ENCODE results near the gene ZNF296. TPM values are rescaled to one million over a fixed set of nuclear protein-coding genes. Genes with fewer than 3 reads are reported as not detected.

ZNF296 gene
- polyA plus RNA-seq, 5 donors, result 0.39 to 2.0 (median 0.93) TPM

- DNase-seq, result no peak
Observed at GRCh38 chr19:45025264-45025663, 51.0 kb downstream of the ZNF296 start.

GRCh38 chr19:45023048-45023447, 53.2 kb downstream of the ZNF296 start:
- no peak for DNase-seq

GRCh38 chr19:45021971-45022370, 54.3 kb downstream of the ZNF296 start:
- DNase-seq, result no peak

Other genes with a start within 250 kb of the ZNF296 start
- 10 to 100 TPM; 65.3 to 86.5 (median 74.5) TPM for gene NECTIN2, start 230.2 kb downstream of the ZNF296 start, polyA plus RNA-seq (ENCODE audit: insufficient read depth in 1 of 5, insufficient read length in 5 of 5, low replicate concordance in 1 of 5)
- gene TOMM40, start 185.2 kb downstream of the ZNF296 start, polyA plus RNA-seq (ENCODE audit: insufficient read depth in 1 of 5, insufficient read length in 5 of 5, low replicate concordance in 1 of 5), result 10 to 100 TPM; 29.9 to 51.4 (median 32.4) TPM
- gene APOE, start 170.7 kb downstream of the ZNF296 start, polyA plus RNA-seq (ENCODE audit: insufficient read depth in 1 of 5, insufficient read length in 5 of 5, low replicate concordance in 1 of 5), result 10 to 100 TPM; 19.3 to 55.8 (median 26.2) TPM
- 10 to 100 TPM in 4 of 5 donors, 1 to 10 TPM in 1; 7.0 to 16.3 (median 13.2) TPM for gene APOC1, start 161.9 kb downstream of the ZNF296 start, polyA plus RNA-seq (ENCODE audit: insufficient read depth in 1 of 5, insufficient read length in 5 of 5, low replicate concordance in 1 of 5)
- gene APOC4, start 134.2 kb downstream of the ZNF296 start, polyA plus RNA-seq (ENCODE audit: insufficient read depth in 1 of 5, insufficient read length in 5 of 5, low replicate concordance in 1 of 5), result under 1 TPM in 1 of 5 donors, not detected in 4; 0.30 TPM
- 1 to 10 TPM in 1 of 5 donors, under 1 TPM in 2, not detected in 2; 0.21 to 7.5 (median 0.25) TPM for gene APOC2, start 130.4 kb downstream of the ZNF296 start, polyA plus RNA-seq (ENCODE audit: insufficient read depth in 1 of 5, insufficient read length in 5 of 5, low replicate concordance in 1 of 5)
- gene CLPTM1, start 121.1 kb downstream of the ZNF296 start, polyA plus RNA-seq (ENCODE audit: insufficient read depth in 1 of 5, insufficient read length in 5 of 5, low replicate concordance in 1 of 5), result 10 to 100 TPM; 55.4 to 78.7 (median 67.1) TPM
- gene RELB, start 75.0 kb downstream of the ZNF296 start, polyA plus RNA-seq (ENCODE audit: insufficient read depth in 1 of 5, insufficient read length in 5 of 5, low replicate concordance in 1 of 5), result 1 to 10 TPM; 3.4 to 6.9 (median 4.7) TPM
- 10 to 100 TPM; 62.9 to 92.4 (median 82.9) TPM for gene CLASRP, start 37.4 kb downstream of the ZNF296 start, polyA plus RNA-seq (ENCODE audit: insufficient read depth in 1 of 5, insufficient read length in 5 of 5, low replicate concordance in 1 of 5)
- 10 to 100 TPM; 17.0 to 24.9 (median 21.5) TPM for gene GEMIN7, start 2.8 kb upstream of the ZNF296 start, polyA plus RNA-seq (ENCODE audit: insufficient read depth in 1 of 5, insufficient read length in 5 of 5, low replicate concordance in 1 of 5)
- 10 to 100 TPM; 15.1 to 31.4 (median 21.0) TPM for gene PPP1R37, start 16.7 kb upstream of the ZNF296 start, polyA plus RNA-seq (ENCODE audit: insufficient read depth in 1 of 5, insufficient read length in 5 of 5, low replicate concordance in 1 of 5)
- gene NKPD1, start 84.5 kb upstream of the ZNF296 start, polyA plus RNA-seq (ENCODE audit: insufficient read depth in 1 of 5, insufficient read length in 5 of 5, low replicate concordance in 1 of 5), result under 1 TPM; 0.10 to 0.19 (median 0.12) TPM
- 10 to 100 TPM; 18.7 to 37.7 (median 24.4) TPM for gene TRAPPC6A, start 101.8 kb upstream of the ZNF296 start, polyA plus RNA-seq (ENCODE audit: insufficient read depth in 1 of 5, insufficient read length in 5 of 5, low replicate concordance in 1 of 5)
- gene BLOC1S3, start 102.3 kb upstream of the ZNF296 start, polyA plus RNA-seq (ENCODE audit: insufficient read depth in 1 of 5, insufficient read length in 5 of 5, low replicate concordance in 1 of 5), result 10 to 100 TPM in 3 of 5 donors, 1 to 10 TPM in 2; 8.3 to 12.7 (median 11.5) TPM
- 1 to 10 TPM in 4 of 5 donors, under 1 TPM in 1; 0.84 to 2.8 (median 1.5) TPM for gene EXOC3L2, start 168.9 kb upstream of the ZNF296 start, polyA plus RNA-seq (ENCODE audit: insufficient read depth in 1 of 5, insufficient read length in 5 of 5, low replicate concordance in 1 of 5)
- 10 to 100 TPM; 24.9 to 40.4 (median 38.9) TPM for gene MARK4, start 174.8 kb upstream of the ZNF296 start, polyA plus RNA-seq (ENCODE audit: insufficient read depth in 1 of 5, insufficient read length in 5 of 5, low replicate concordance in 1 of 5)
- 100 to 1,000 TPM in 1 of 5 donors, 1 to 10 TPM in 2, under 1 TPM in 2; 0.23 to 137 (median 1.3) TPM for gene CKM, start 246.4 kb upstream of the ZNF296 start, polyA plus RNA-seq (ENCODE audit: insufficient read depth in 1 of 5, insufficient read length in 5 of 5, low replicate concordance in 1 of 5)

All from right lung (tissue), 5 donors.